GM12874 (cell line): ENCODE data around the gene DENND1A.

ENCODE experiments used
- TF ChIP-seq, protein P1 (sequence below): IDR thresholded peaks from 2 replicates; pipeline ENCODE4 v1.5.1; 2011; ENCODE audit warnings: low read depth, mild to moderate bottlenecking, control low read depth, low read length, moderate library complexity; ENCODE audit not compliant: insufficient read depth

The DENND1A gene

DNA sequence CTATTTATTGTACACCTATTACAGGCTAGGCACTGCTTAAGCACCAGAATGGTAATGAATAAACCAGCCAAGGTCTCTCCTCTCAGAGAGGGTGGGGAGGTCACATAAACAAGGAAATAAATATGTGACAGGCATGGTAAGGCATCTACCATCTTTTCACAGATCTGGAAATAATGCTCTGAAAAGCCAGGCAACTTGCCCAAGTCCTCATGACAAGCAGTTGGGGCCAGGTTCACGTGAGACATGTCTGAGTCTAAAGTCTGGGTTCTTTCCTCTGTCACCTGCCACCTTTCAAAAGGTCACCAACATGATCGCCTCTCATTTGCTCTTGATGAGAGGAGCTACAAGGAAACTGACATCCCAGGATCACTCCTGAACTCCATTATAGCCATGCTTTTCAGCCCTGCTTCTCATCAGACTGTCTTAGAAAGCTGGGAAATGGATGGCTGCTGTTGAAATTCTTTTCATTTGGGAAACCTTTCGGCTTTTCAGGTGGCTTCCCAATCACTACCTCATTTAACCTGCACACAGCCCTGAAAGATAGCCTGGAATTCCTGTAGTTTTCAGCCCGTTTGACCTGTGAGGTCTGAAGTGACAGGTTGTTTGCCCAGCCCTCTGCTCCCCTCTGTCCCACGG lies 450.8 kb downstream of the DENND1A start:
- TF ChIP-seq, protein P1, sequence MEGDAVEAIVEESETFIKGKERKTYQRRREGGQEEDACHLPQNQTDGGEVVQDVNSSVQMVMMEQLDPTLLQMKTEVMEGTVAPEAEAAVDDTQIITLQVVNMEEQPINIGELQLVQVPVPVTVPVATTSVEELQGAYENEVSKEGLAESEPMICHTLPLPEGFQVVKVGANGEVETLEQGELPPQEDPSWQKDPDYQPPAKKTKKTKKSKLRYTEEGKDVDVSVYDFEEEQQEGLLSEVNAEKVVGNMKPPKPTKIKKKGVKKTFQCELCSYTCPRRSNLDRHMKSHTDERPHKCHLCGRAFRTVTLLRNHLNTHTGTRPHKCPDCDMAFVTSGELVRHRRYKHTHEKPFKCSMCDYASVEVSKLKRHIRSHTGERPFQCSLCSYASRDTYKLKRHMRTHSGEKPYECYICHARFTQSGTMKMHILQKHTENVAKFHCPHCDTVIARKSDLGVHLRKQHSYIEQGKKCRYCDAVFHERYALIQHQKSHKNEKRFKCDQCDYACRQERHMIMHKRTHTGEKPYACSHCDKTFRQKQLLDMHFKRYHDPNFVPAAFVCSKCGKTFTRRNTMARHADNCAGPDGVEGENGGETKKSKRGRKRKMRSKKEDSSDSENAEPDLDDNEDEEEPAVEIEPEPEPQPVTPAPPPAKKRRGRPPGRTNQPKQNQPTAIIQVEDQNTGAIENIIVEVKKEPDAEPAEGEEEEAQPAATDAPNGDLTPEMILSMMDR = no peak

DNA sequence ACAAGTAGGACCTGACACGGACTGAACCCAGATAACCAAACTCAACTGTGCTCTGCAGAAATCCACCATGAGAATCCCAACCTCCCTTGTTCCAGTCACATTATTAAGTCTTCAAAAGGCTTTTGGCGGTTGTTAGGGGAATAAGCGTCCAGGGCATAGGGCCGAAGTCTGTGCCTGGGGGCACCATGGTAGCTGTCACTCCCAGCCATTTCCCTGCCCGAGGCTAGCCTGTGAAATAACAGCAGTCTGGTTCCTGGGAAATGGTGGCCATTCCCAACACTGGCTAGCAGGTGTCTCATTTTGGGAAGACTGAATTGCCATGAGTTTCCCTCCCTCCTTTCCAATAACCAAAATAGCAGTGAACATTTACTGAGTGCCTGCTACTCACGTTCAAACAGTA lies 451.8 kb downstream of the DENND1A start:
- TF ChIP-seq, protein P1 = no peak

DNA sequence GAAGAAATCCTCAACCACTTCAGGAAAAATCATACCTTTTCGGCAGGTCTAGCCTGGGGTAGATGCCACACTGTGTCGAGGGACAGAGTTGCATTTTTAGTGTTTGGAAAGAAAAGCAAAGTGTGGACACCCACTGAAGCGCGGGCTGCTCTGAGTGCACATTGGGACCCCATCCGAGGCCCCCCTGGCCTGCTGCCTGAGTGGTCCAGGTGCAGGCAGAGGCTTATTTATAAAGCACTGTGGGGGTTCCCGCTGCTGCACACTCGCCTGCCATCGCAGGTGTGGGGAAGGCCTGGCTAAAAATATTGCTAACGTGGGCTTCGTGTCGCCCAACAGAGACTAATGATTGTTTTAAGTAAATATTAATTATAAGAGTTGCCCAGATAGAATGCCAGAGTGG lies 454.5 kb downstream of the DENND1A start:
- TF ChIP-seq, protein P1 = no peak

DNA sequence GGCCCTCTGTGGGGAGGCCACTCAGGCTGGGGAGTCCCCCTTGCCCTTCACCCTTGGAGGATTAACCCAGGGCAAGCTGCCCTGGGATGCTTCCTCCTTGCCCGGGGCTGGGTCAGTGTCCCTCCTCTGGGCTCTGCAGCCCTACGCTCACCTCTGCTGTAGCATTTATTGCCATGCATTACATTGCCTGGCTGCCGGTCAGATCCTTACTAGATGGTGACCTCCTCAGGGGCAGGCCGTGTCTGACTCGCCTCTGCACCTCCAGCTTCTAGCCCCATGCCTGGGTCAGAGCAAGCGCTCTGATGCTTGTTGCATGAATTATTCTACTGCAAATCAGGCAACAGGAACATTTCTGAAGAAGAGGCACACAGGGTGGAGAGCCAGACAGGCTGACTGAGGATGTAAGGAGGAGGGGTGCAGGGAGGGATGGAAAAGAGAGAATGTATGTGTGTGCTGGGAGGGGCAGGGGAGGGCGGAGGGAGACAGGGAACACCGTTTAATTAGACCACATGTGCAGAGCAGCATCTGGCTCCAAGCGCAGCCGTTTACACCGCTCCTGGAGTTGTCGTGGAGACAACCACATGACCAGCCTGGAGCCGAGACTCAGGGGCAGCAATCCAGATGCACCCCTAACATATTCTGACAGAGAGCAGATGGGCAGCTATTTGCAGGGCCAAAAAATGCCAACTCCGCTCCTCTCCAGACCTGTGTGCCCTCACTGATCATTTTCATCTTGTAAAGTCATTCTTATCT lies 456.9 kb downstream of the DENND1A start:
- TF ChIP-seq, protein P1 = no peak

DNA sequence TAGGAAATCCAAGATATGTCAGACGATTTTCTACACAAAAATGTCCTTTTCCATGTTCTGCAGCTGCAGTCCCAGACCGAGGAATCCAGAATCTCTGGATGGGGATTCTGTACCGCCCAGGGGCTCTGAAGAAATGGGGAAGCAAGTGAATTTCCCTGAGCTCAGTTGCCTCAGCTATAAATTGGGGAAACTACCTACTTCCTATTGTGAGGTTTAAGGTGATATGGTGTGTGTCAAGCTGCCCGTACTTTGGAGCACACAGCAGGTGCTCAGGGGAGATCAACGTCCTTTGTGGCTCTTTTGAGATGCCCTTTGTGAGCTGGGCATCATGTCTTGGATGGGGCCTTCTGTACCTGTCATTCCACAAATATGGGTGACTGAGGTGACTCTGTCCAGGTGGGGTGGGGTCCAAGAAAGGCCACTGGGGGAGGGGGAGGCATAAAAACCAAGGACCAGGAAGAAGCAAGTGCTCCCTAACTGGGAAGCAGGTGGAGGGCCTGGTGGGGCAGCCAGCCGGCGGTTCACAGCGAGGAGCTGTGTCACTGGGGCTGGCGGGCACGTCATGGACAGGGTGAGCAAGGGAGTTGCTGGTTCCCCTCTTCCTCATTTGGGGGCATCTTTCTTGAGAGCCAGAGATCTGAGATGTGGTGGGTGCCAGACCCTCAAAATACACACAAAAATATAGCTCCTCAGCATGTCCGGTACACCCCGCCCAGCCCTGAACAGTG lies 457.9 kb downstream of the DENND1A start:
- TF ChIP-seq, protein P1 = no peak

DNA sequence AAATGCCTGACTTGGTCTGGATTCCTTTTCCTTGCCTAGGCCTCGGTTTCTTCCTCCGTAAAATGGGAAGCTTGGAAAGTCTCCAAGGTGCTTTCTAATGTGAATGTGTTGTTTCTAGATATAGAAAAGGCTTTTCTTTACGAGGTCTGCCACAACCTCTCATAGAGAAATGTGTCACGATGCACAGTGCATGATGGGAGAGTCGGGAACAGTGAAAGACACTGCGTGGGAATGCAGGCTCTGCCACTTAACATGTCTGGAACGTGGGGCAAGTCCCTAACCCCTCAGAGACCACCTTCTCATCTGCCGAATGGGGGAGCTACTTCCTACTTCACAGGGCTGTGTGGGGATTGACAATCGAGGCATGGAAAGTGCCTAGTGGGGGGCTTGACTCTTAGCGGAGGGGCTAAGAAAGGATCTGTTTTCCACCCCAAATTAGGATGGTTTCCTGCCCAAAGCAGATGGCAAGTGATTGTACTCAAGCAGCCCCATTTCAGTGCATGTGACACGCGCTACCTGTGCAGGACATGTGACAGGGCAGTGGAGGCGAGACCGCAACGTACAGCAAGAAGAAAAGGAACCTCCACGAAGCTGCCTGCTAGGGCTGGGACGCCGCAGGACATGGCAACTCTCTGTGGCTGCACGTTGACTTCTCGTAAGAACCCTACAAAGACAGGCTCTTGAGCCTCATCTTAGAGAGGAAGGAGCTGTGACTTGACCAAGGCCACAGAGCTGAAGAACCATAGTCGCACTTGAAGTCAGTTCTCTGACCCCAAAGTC lies 458.7 kb downstream of the DENND1A start:
- TF ChIP-seq, protein P1 = no peak
